Suppressor macrophage treated with lipopolysaccharide for 1 hour (primary cell): ENCODE measurements around the gene SLC7A10.

Source experiments
- DNase-seq, 3 donors: peaks; one replicate each; pipeline ENCODE4 v3.0.0-alpha.2; 2020 to 2022

Gene SLC7A10

GRCh38 chr19:33254245-33254824, 28.7 kb upstream of the SLC7A10 start:
- DNase-seq, result no peak

GRCh38 chr19:33252971-33253370, 27.3 kb upstream of the SLC7A10 start:
- DNase-seq, result peak; percentile 92 to 96 (median 94)

GRCh38 chr19:33252418-33252962, 26.8 kb upstream of the SLC7A10 start:
- DNase-seq, result no peak

GRCh38 chr19:33251526-33252090, 26.0 kb upstream of the SLC7A10 start:
- no peak for DNase-seq

GRCh38 chr19:33251076-33251475, 25.4 kb upstream of the SLC7A10 start:
- DNase-seq, result peak in 1 of 3 donors; percentile 49

- no peak for DNase-seq
Measured at GRCh38 chr19:33250500-33250899, 24.9 kb upstream of the SLC7A10 start.

GRCh38 chr19:33249740-33250366, 24.2 kb upstream of the SLC7A10 start:
- no peak for DNase-seq

GRCh38 chr19:33248954-33249613, 23.4 kb upstream of the SLC7A10 start:
- peak; percentile 76 to 83 (median 82) for DNase-seq

GRCh38 chr19:33248553-33248953, 22.9 kb upstream of the SLC7A10 start:
- no peak for DNase-seq

GRCh38 chr19:33248104-33248503, 22.5 kb upstream of the SLC7A10 start:
- no peak for DNase-seq

GRCh38 chr19:33247441-33247819, 21.8 kb upstream of the SLC7A10 start:
- no peak for DNase-seq

GRCh38 chr19:33246709-33247440, 21.2 kb upstream of the SLC7A10 start:
- no peak for DNase-seq

GRCh38 chr19:33245948-33246708, 20.5 kb upstream of the SLC7A10 start:
- DNase-seq, result peak; percentile 48 to 62 (median 55)

- DNase-seq, result no peak
Measured at GRCh38 chr19:33242911-33243310, 17.3 kb upstream of the SLC7A10 start.

GRCh38 chr19:33242131-33242530, 16.5 kb upstream of the SLC7A10 start:
- DNase-seq, result no peak

- peak; percentile 80 to 90 (median 88) for DNase-seq
Measured at GRCh38 chr19:33241530-33242101, 16.0 kb upstream of the SLC7A10 start.

GRCh38 chr19:33241091-33241529, 15.5 kb upstream of the SLC7A10 start:
- DNase-seq, result no peak

- no peak for DNase-seq
Measured at GRCh38 chr19:33240181-33240771, 14.6 kb upstream of the SLC7A10 start.

GRCh38 chr19:33239223-33239975, 13.7 kb upstream of the SLC7A10 start:
- no peak for DNase-seq

GRCh38 chr19:33238481-33239149, 13.0 kb upstream of the SLC7A10 start:
- DNase-seq, result no peak
